NCI-H774 (cell line): ENCODE data around the gene SLC28A3.

Experiments
- DNase-seq: peaks from one replicate; lab custom pipeline; 2025; lab: John Stamatoyannopoulos, UW

The SLC28A3 gene

DNA sequence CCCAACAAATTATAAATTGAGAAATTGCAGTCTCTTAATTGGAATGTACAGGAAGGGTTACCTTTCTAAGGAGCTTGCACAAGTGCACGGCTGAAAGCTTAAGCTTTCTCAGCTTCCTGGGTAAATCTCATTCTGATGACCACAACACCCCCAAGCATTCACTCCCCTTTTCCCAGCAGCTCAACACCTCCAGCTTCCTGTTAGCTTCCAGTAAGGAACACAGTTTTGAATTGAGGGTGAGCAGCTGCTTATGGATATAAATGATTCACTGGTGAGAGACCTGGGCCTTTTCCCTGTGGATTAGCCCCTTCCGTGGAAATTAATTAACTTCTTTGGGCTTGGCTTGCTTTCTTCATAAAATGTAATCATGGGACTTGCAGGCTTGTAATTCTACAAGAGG, 101.2 kb downstream of the SLC28A3 start:
- no peak for DNase-seq

DNA sequence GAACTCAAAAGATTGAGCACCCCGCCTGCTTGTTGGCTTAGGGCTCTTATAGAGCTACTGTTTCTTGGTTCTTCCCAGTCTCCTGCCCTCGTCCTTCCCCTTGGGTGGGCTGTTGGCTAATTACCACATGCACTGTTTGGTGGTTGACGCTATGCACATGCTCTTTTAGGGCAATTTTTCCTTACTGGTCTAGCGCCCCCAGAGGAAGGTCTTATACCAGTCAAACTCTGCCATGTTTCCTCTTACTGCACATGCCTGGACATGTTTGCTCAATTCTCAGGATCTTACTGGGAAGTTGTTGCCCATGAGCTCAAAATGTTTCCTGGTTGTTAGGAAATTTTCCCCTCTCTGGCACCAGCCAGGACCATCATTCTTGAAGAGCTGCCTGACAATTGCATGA, 101.9 kb downstream of the SLC28A3 start:
- DNase-seq: no peak

DNA sequence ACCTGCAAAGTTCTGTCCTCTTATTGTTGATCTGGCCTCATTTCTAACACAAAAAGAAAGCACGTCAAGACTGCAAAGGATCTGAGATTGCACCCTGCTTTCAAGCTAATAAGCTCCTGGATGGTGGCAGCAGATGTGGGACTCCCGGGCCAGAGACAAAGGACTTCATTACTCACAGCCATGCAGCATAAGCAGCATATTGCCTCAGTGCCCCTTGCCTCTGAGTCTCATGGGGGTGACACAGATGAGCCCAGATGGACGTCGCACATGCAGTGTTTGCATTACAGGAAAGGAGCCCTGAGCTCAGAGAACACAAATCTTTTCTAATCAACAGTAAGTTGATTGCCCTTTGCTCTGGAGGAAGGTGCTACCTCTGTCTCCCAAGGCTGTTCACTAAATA, 105.0 kb downstream of the SLC28A3 start:
- DNase-seq: no peak

DNA sequence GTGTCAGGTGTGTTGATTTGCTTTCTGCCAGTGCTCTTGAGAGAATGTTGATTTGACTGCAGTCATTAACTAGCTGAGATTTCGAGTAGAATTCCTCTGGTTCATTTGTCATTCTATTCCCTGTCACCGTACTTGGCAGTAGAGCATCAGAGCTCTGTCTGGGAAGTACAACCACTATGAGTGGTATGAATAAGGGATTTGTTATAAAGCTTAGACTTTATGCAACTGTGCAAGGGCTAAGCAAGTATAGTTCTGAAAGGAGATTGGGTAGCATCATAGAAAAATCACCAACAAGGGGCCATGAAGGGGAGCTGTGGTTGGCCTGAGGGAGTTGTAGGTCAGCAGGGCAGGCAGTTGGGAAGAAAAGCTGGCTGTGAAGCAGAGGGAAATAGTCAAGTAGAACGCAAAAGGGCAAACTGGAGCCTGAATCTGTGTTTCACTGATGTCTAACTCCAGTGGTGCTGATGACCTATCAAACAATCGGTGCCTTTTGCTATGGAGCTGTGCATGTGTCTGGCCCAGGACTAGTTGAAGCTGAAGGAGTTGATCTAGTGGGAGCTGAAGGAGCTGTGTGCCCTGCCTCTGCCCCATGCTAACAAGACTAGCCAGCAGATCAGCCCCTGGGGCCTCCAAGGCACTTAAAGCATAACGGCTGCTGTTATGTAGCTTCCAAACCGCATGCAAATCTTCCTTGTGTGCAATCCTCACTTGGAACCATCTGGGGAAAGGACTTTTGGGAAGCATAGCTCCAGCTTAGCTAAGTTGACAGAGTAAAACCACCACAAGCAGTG, 110.0 kb downstream of the SLC28A3 start:
- no peak for DNase-seq

DNA sequence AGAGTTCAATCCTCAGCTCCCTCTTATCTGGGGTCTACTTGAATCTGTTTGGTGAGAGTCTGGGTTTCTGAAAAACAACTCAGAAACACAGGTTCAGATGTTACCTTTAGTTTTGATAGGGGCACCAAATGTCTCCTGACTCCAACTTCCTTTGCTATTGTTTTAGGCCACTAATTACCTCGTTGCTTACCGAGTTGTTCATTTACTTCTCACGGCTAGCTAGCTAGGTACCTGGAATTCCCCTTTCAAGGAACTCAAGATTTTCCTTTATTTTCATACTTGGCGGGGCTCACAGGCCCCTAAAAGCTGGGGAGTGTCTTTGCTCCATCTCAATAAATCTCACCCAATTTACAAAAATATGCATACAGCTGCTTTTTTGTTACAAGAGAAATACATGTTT, 111.4 kb downstream of the SLC28A3 start:
- no peak for DNase-seq

DNA sequence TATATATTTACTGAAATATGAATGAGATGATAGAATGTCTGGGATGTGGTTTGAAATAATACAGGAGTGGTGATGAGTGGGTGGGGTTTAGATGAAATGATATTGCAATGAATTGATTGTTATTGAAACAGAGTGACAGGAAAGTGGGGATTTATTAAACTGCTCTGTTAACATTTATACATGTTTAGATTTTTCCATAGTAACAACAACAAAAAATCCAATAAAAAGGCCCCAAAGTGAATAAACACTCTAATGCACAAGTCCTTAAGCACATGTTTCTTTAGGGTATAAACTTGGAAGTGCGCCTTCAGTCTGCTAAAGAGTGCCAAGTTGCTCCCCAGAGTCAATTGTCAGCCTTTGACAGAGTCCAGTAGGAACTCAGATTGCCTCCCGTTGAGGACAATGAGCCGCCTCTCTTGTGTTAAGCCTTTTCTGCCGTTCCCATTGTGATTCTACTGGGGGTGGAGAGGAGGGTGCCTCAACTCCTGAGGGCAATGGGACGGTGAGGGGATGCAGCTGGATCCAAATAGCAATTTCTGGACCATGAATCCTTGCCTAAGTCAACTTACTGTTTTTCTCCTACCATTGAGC, 112.3 kb downstream of the SLC28A3 start:
- DNase-seq: no peak

DNA sequence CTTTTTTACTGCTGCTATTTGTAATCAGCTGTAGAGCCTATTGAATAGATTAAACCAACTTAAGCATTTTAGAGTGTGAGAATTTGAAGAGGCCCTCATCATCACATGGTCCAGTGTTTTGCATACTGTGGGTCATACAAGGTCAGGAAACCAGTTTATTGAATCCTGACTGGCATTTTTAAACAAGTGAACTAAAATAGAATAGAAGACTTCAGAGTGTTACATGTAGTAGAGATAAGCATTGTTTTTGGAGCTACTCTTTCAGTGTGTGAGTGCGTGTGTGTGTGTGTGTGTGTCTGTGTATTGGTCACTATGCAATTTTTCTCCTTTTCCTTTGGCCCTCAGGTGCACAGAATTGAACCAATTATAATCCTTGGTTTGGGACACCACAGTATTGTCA, 114.4 kb downstream of the SLC28A3 start:
- DNase-seq: no peak
